BE2C (cell line): ENCODE measurements around the gene NXF1.

ENCODE experiments used
- DNase-seq: peaks from one replicate; pipeline ENCODE4 v3.0.0-alpha.2; 2020
- H3K27me3 ChIP-seq: fragments of 250-450 bp; sonication (Bioruptor Pico); 2 replicates; pipeline ENCODE4 v1.5.1; 2020; ENCODE audit warnings: mild to moderate bottlenecking
- H3K36me3 ChIP-seq: fragments of 250-450 bp; sonication (Bioruptor Pico); 2 replicates; pipeline ENCODE4 v1.5.1; 2020; ENCODE audit warnings: mild to moderate bottlenecking
- H3K4me1 ChIP-seq: fragments of 250-450 bp; sonication (Bioruptor Pico); 2 replicates; pipeline ENCODE4 v1.5.1; 2020
- H3K4me3 ChIP-seq: 2 replicates; pipeline ENCODE4 v1.5.1; 2011; ENCODE audit warnings: low read depth, low read length
- H3K9me3 ChIP-seq: fragments of 250-450 bp; sonication (Bioruptor Pico); 2 replicates; pipeline ENCODE4 v1.5.1; 2020
- TF ChIP-seq, protein P1 (sequence below): IDR thresholded peaks from 2 replicates; pipeline ENCODE4 v1.5.1; 2012; ENCODE audit warnings: mild to moderate bottlenecking, low read depth, low read length

Gene NXF1

DNA sequence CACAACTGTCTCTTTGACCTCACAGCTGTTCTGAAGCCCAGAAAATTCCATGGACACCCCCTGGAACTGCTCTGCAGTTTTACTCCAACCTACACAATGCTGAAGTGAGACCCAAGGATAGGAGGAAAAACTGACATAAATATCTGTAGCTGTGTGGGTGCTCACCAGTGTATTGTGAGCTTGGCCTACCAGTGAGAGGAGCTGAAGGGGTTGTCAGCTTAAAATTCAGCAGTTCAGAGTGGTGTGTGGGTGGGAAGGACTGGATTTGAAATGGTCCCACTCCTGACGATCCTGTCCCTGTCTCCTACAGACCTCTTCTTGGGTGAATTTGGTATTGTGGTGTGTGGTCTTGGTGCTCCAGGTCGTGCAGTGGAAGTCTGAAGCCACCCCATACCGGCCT lies 15.7 kb downstream of the NXF1 start:
- H3K36me3 ChIP-seq, result peaks cover 6% of the 10 kb centered on the region
- no peaks in the 10 kb centered on the region for H3K27me3 ChIP-seq
- H3K4me1 ChIP-seq, result no peaks in the 10 kb centered on the region
- H3K4me3 ChIP-seq, result no peak overlapping the region
- no peak for DNase-seq
- no peaks in the 10 kb centered on the region for H3K9me3 ChIP-seq
- TF ChIP-seq, protein P1, sequence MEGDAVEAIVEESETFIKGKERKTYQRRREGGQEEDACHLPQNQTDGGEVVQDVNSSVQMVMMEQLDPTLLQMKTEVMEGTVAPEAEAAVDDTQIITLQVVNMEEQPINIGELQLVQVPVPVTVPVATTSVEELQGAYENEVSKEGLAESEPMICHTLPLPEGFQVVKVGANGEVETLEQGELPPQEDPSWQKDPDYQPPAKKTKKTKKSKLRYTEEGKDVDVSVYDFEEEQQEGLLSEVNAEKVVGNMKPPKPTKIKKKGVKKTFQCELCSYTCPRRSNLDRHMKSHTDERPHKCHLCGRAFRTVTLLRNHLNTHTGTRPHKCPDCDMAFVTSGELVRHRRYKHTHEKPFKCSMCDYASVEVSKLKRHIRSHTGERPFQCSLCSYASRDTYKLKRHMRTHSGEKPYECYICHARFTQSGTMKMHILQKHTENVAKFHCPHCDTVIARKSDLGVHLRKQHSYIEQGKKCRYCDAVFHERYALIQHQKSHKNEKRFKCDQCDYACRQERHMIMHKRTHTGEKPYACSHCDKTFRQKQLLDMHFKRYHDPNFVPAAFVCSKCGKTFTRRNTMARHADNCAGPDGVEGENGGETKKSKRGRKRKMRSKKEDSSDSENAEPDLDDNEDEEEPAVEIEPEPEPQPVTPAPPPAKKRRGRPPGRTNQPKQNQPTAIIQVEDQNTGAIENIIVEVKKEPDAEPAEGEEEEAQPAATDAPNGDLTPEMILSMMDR, result no peak

DNA sequence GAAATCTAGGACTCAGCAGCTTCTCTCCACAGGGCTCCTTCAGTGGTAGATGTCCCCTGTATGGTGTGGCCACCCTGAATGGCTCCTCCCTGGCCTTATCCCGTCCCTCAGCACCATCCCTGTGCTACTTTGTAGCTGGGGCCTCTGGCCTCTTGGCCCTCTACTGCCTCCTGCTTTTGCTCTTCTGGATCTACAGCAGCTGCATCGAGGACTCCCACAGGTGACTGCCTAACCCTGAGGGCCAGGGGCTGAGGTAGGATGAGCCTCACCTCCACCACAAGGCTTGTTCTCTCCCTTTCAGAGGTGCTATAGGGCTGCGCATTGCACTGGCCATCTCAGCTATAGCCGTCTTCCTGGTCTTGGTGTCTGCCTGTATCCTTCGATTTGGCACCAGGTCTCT lies 16.2 kb downstream of the NXF1 start:
- peaks cover 4% of the 10 kb centered on the region; the same call in 1 of the 2 replicates for H3K36me3 ChIP-seq
- TF ChIP-seq, protein P1, result no peak
- no peaks in the 10 kb centered on the region for H3K27me3 ChIP-seq
- H3K4me1 ChIP-seq, result no peaks in the 10 kb centered on the region
- DNase-seq, result no peak
- no peak overlapping the region for H3K4me3 ChIP-seq
- no peaks in the 10 kb centered on the region for H3K9me3 ChIP-seq

DNA sequence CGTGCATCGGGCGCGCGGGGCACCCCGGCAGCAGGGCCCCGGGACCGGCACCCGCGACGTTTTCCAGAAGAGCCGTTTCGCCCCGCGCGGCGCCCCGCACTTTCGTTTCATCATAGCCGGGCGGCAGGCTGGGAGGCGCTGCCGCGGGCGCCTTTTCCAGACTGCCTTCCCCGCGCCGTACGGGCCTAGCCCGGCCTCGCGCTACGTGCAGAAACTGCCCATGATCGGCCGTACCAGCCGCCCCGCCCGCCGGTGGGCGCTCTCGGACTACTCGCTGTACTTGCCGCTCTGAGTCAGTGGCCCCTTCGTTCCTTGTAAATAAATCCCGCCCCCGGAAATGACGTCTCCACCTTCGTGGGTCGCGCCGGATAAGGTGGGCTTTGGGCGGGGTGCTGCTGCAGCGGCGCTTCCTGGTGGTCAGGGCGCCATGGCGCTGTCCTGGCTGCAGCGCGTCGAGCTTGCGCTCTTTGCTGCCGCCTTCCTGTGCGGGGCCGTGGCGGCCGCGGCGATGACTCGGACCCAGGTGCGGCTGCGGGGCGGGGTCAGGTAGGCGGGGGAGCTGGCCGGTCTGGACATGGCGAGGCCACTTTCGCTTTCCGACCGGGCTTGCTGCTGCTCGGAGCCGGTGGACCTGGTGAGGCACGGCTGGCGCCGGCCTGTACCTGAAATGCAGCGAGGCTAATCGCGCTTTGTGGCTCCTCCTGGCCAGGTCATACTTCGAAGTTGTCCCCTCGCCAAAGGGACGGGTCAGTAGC lies 18.1 kb downstream of the NXF1 start, which contains the start of gene TMEM179B:
Gene TMEM179B (plus strand): TSS at position 398 of the 755 bp plus-strand sequence. CDS start 30 bp downstream, at position 428.
- Histone ChIP-seq H3K9me3 (no peaks in the 10 kb centered on the region), H3K36me3 (peaks cover 4% of the 10 kb centered on the region; the same call in 1 of the 2 replicates), H3K4me3 (peak within 1 kb of the TSS; percentile 81), H3K4me1 (no peaks in the 10 kb centered on the region), H3K27me3 (no peaks in the 10 kb centered on the region)
- DNase-seq, result peak; percentile 95
- TF ChIP-seq, protein P1, result peak; percentile 57

DNA sequence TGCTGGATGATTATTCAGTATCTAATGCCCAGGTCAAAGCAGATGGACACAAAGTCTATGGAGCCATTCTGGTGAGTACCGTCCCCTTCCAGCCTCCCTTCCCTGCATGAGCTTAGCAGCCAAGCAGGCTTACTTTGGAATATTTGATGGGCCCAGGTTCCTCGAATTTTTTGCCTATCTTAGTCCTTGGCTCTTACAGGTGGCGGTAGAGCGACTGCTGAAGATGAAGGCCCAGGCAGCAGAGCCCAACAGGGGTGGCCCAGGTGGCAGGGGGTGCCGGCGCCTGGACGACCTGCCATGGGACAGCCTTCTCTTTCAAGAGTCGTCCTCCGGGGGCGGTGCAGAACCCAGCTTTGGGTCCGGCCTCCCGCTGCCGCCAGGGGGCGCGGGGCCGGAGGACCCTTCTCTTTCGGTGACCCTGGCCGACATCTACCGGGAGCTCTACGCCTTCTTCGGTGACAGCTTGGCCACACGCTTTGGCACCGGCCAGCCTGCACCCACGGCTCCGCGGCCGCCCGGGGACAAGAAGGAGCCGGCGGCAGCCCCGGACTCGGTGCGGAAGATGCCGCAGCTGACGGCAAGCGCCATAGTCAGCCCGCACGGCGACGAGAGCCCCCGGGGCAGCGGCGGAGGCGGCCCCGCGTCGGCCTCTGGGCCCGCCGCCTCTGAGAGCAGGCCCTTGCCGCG lies 18.8 kb downstream of the NXF1 start:
- Histone ChIP-seq H3K36me3 (peaks cover 4% of the 10 kb centered on the region; the same call in 1 of the 2 replicates), H3K4me1 (no peaks in the 10 kb centered on the region), H3K9me3 (no peaks in the 10 kb centered on the region), H3K4me3 (peak overlapping the region; percentile 81), H3K27me3 (no peaks in the 10 kb centered on the region)
- peak; percentile 80 for DNase-seq
- TF ChIP-seq, protein P1, result peak; percentile 80

DNA sequence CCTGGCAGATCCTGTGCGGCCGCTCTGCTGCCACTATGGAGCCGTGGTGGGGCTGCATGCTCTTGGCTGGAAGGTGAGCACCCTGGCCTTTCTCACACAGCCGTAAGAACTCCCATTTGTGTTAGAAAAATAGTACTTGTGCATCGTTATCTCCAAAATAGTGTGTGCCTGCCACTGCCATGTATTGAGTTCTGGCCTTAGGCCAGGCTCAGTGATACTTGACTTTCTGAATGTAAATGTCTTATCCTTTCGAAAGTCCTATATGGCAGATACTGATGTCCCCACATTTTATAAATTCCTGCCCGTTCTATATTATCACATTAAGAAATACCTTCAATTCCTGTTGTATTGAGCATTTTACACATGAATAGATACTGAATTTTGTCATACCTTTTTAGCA lies 22.5 kb downstream of the NXF1 start:
- Histone ChIP-seq H3K4me3 (no peak overlapping the region), H3K27me3 (no peaks in the 10 kb centered on the region), H3K9me3 (no peaks in the 10 kb centered on the region), H3K36me3 (peaks cover 7% of the 10 kb centered on the region; the same call in 1 of the 2 replicates), H3K4me1 (no peaks in the 10 kb centered on the region)
- TF ChIP-seq, protein P1, result no peak
- no peak for DNase-seq

DNA sequence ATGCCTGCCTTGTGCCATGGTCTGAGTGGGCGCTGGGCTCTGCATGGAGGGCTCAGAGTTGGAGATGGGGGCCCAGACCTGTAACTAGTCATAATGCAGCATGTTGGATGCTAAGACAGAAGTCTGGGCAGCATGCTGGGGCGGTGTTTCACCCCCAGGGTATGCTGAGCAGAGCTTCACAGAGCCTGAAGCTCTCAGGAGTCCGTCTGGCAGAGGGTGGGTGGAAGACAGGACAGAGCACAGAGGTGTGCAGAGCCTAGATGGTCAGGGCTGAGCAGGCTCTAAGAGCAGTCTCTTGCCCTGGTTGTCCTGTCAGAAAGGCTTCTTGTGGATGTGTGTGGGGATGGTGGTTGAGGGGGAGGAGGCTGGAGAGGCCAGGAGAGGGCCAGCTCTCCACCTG lies 26.8 kb downstream of the NXF1 start:
- H3K4me1 ChIP-seq, result no peaks in the 10 kb centered on the region
- H3K27me3 ChIP-seq, result no peaks in the 10 kb centered on the region
- H3K36me3 ChIP-seq, result 0 out of 2 replicates have a peak, but pooled peaks cover 3% of the 10 kb centered on the region
- TF ChIP-seq, protein P1, result no peak
- no peak overlapping the region for H3K4me3 ChIP-seq
- H3K9me3 ChIP-seq, result no peaks in the 10 kb centered on the region
- no peak for DNase-seq
